ENCODE results near the gene HOXA9. TPM values are rescaled to one million over a fixed set of nuclear protein-coding genes. Genes with fewer than 3 reads are reported as not detected.

HOXA9 gene
- total RNA-seq, 2 donors from 2014 or later: not detected

DNA sequence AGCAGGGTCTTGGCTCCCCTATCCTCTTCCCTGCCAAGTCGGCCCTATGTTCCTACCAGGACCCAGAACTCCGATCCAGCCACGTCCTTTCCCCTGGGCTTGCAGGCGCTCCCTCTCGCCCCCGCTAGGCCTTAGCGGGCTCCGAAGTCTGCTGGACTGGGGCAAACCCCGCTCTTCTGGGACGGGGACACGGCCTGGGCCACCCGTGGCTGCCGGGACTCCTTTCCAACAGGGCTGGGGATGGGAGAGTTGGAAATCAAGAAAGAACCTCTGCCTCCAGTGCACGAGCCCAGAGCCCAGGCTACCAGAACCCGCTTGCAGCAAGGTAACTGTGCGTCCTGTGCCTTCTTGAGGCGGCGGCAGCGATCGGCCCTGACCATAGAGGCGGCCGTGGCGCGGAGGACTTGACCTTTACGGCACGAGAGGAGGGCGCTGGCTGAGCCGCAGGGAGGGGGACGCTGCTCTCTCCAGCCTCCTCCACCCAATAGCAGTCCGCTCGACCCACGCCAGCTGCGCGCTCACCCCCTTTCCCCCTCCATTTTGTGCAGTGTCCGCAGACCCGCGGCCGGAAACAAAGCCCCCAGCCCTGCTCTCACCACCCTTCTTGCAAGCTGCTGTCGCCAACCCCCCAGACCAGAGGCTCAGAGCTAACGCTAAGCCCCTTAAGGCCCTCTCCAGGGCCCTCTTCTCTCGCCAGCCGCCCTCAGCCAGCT, 26.7 kb upstream of the HOXA9 start:
- DNase-seq (ENCODE audit: low spot score): no peak
- peak overlapping the region; percentile 53 for H3K4me3 ChIP-seq
- H3K4me1 ChIP-seq (ENCODE audit: control insufficient read depth in 1 of 2, low read depth in 2 of 2): peaks cover 22 to 30% of the 10 kb centered on the region in 2 donors
- TF ChIP-seq CTCF (IDR thresholded peaks at IDR 0.05): no peak
- H3K36me3 ChIP-seq: no peaks in the 10 kb centered on the region
- ATAC-seq (ENCODE audit: insufficient number of reproducible peaks, low FRiP score, low read depth): no peak
- H3K27me3 ChIP-seq (replicated peaks; ENCODE audit: insufficient read depth): peaks cover 53% of the 10 kb centered on the region
- no peaks in the 10 kb centered on the region for H3K9me3 ChIP-seq
- no peak overlapping the region for H3K27ac ChIP-seq

DNA sequence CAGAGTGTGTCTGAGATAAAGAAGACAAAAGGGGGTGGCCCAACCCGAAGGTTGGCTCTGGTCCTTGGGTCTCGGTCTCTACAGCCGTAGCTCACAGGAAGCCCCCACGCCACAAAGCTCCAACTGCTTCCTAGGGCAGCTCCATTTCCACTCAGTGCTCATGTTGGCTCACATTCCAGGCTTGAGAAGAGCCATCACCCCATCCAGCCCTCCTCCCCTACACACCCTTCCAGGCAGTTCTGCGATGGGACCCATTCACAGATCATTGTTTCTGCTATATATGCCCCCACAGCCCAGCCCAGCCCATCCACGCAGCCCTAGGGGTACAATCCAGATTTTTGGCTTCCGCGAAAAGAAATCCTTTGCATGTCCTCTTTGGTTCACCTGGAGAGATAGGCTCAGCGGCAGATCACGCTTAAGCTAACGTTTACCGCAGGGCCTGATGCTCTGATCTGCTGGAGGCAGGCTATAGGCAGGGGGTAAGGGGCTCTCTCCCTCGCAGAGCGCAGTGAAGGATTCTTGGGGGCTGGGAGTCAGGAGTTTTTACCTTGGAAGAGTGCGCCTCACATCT, 25.9 kb upstream of the HOXA9 start:
- Histone ChIP-seq H3K4me1 (ENCODE audit: control insufficient read depth in 1 of 2, low read depth in 2 of 2) (peaks cover 22 to 31% of the 10 kb centered on the region in 2 donors), H3K4me3 (no peak overlapping the region), H3K36me3 (no peaks in the 10 kb centered on the region), H3K9me3 (no peaks in the 10 kb centered on the region), H3K27ac (no peak overlapping the region), H3K27me3 (replicated peaks; ENCODE audit: insufficient read depth) (peaks cover 53% of the 10 kb centered on the region)
- no peak for ATAC-seq (ENCODE audit: insufficient number of reproducible peaks, low FRiP score, low read depth)
- DNase-seq (ENCODE audit: low spot score): no peak
- TF ChIP-seq CTCF (IDR thresholded peaks at IDR 0.05): no peak

DNA sequence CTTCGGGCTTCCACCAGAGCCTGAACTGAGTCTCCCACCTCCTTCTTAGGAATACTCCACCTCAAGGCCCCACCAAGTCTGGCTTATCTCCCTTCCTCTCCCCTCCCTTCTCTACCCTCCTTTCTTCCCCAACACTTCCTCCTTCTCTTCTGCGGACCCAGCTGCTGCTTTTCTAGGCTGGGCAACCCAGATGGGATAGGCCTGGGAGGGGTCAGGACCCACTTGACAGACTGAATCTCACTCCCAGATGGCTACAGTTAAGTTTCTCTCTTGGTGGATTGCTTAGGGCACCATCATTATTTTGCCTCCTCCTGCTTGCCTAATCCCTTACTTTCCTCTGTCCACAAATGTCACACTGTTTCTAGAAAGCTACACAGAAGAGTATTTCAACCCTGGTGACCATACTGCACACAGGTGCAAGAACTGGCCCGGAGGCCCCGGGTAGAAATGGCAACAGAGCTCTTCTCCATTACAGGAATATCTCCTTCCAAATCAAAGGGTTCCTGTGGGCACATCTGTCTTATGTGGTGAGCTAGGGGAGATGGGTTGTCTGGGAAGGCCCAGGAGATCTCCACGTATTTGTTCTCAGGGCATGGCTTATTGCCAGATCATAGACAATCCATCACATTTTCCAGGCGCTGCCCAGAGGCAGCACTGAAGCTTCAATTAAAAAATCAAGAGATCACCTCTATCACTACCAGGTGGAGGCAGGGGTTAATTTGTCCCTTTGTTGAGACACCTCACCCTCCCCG, 24.8 kb upstream of the HOXA9 start:
- H3K27me3 ChIP-seq (replicated peaks; ENCODE audit: insufficient read depth): peaks cover 46% of the 10 kb centered on the region
- no peaks in the 10 kb centered on the region for H3K9me3 ChIP-seq
- no peak overlapping the region for H3K4me3 ChIP-seq
- DNase-seq (ENCODE audit: low spot score): no peak
- no peaks in the 10 kb centered on the region for H3K36me3 ChIP-seq
- TF ChIP-seq CTCF (IDR thresholded peaks at IDR 0.05): no peak
- H3K27ac ChIP-seq: no peak overlapping the region
- peaks cover 26 to 42% of the 10 kb centered on the region in 2 donors for H3K4me1 ChIP-seq (ENCODE audit: control insufficient read depth in 1 of 2, low read depth in 2 of 2)
- no peak for ATAC-seq (ENCODE audit: insufficient number of reproducible peaks, low FRiP score, low read depth)

DNA sequence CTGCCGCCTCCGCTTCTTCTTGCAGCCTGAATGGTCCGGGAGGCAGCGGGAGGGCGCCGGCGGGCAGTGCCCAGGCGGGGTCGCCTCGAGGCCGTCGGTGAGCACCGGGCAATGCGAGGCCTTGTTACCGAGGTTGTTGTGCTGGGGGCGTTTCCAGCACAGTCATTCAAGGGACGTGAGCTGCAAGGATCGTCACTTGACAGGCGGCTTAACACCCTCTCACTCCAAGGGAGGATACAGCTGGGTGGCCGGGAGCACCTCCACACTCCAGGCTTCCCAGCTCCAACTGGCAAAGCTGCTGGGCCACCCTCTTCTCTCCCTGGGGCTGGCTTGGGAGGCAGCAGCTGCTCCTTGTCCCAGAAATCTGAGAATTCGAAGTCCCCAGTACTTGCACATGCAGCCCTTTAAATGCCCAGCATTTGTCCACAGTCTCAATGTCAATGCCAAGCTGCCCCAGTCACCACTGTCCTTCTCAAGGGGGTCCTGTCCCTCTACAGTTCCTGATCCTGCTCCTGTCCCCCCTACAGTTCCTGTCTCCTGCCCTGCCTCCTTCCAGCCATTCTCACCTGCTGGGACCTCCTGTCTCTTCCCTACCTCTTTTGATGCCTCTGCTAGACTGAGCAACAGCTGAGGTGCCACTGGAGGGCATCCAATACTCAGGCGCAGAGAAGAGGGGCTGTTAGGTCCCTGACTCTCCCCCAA, 24.1 kb upstream of the HOXA9 start:
- no peak for TF ChIP-seq CTCF (IDR thresholded peaks at IDR 0.05)
- peaks cover 32 to 49% of the 10 kb centered on the region in 2 donors for H3K4me1 ChIP-seq (ENCODE audit: control insufficient read depth in 1 of 2, low read depth in 2 of 2)
- H3K27me3 ChIP-seq (replicated peaks; ENCODE audit: insufficient read depth): peaks cover 47% of the 10 kb centered on the region
- H3K27ac ChIP-seq: no peak overlapping the region
- peak overlapping the region; percentile 28 for H3K4me3 ChIP-seq
- DNase-seq (ENCODE audit: low spot score): no peak
- no peaks in the 10 kb centered on the region for H3K36me3 ChIP-seq
- ATAC-seq (ENCODE audit: insufficient number of reproducible peaks, low FRiP score, low read depth): no peak
- H3K9me3 ChIP-seq: no peaks in the 10 kb centered on the region
